PC-3 (cell line): ENCODE data around the gene SDCBP2. TPM values are rescaled to one million over a fixed set of nuclear protein-coding genes. Genes with fewer than 3 reads are reported as not detected.

Source experiments
- ATAC-seq: fragments of 200-7000 bp; cut with Tn5 transposase; 2 replicates; pipeline ENCODE4 v1.9.1; 2020; ENCODE audit warnings: mild to moderate bottlenecking, moderate library complexity
- BruUV-seq: library from RNA; stranded (reverse); fragments of 400-500 nt; replicated peaks from 2 replicates; lab custom pipeline; 2021; lab: Mats Ljungman, UMichigan
- CTCF ChIA-PET: fragments of 300-600 bp; sonication (Branson Sonifier 250); formaldehyde crosslinking; loops from one replicate; lab custom pipeline; 2022; ENCODE audit warnings: antibody characterized with exemption; lab: Charles Lee
- POLR2A ChIA-PET: fragments of 300-600 bp; sonication (Branson Sonifier 250); formaldehyde crosslinking; loops from one replicate; lab custom pipeline; 2022; ENCODE audit warnings: antibody characterized with exemption; ENCODE audit not compliant: unreplicated experiment; lab: Charles Lee
- DNase-seq: peaks from one replicate; pipeline ENCODE4 v3.0.0-alpha.2; 2015
- H2AFZ ChIP-seq: fragments of 300-600 bp; sonication (generic); 2 replicates; pipeline ENCODE4 v1.6.0; 2016; ENCODE audit warnings: antibody characterized with exemption, low read length
- H3F3A ChIP-seq: fragments of 300-600 bp; sonication (generic); one replicate; pipeline ENCODE4 v1.6.0; 2017; ENCODE audit warnings: antibody characterized with exemption, low read length, control low read depth, mild to moderate bottlenecking; ENCODE audit not compliant: unreplicated experiment
- H3K27ac ChIP-seq: fragments of 300-600 bp; sonication (generic); 2 replicates; pipeline ENCODE4 v1.5.1; 2016; ENCODE audit warnings: mild to moderate bottlenecking, low read length
- H3K27me3 ChIP-seq: fragments of 300-600 bp; sonication (generic); 2 replicates; pipeline ENCODE4 v1.6.1; 2016; ENCODE audit warnings: low read length, mixed read lengths
- H3K36me3 ChIP-seq: fragments of 300-600 bp; sonication (generic); 2 replicates; pipeline ENCODE4 v1.6.1; 2016; ENCODE audit warnings: low read depth, mixed run types, low read length, mixed read lengths
- H3K4me1 ChIP-seq: fragments of 300-600 bp; sonication (generic); 2 replicates; pipeline ENCODE4 v1.5.1; 2016; ENCODE audit warnings: low read length; ENCODE audit not compliant: insufficient read depth
- H3K4me2 ChIP-seq: fragments of 300-600 bp; sonication (generic); 2 replicates; pipeline ENCODE4 v1.6.0; 2016; ENCODE audit warnings: low read length
- H3K4me3 ChIP-seq: fragments of 300-600 bp; sonication (generic); 2 replicates; pipeline ENCODE4 v1.5.1; 2016; ENCODE audit warnings: mild to moderate bottlenecking, low read length, mixed read lengths
- H3K79me2 ChIP-seq: fragments of 300-600 bp; sonication (generic); 2 replicates; pipeline ENCODE4 v1.6.1; 2017; ENCODE audit warnings: low read length, mixed read lengths
- H3K9ac ChIP-seq: fragments of 300-600 bp; sonication (generic); 2 replicates; pipeline ENCODE4 v1.6.0; 2016; ENCODE audit warnings: mild to moderate bottlenecking, low read length
- H3K9me2 ChIP-seq: fragments of 300-600 bp; sonication (generic); replicated peaks from 2 replicates; pipeline ENCODE4 v1.6.1; 2016; ENCODE audit warnings: mixed run types, low read length, mixed read lengths
- H3K9me3 ChIP-seq: fragments of 300-600 bp; sonication (generic); 2 replicates; pipeline ENCODE4 v1.6.1; 2016; ENCODE audit warnings: low read length, mixed read lengths
- H4K20me1 ChIP-seq: fragments of 300-600 bp; sonication (generic); 2 replicates; pipeline ENCODE4 v1.6.1; 2016; ENCODE audit warnings: low read length, mixed read lengths
- EZH2 ChIP-seq: fragments of 300-600 bp; sonication (generic); IDR thresholded peaks from one replicate; pipeline ENCODE4 v1.6.1; 2017; ENCODE audit warnings: antibody characterized with exemption, mild to moderate bottlenecking, low read length; ENCODE audit not compliant: unreplicated experiment
- EZH2phosphoT487 ChIP-seq: fragments of 300-600 bp; sonication (generic); IDR thresholded peaks from 2 replicates; pipeline ENCODE4 v1.6.1; 2018; ENCODE audit warnings: mild to moderate bottlenecking, antibody characterized with exemption, low read length, borderline replicate concordance
- intact Hi-C: fragments of 100-400 bp; cut with micrococcal nuclease; formaldehyde crosslinking; loops from 2 replicates; pipeline ENCODE4 v1.9.0; 2023
- total RNA-seq: library from RNA; depleted of rRNA; stranded (reverse); fragments of >200 nt; gene quantifications from 2 replicates; pipeline ENCODE4 v1.2.3, GENCODE V29; 2014
- TF ChIP-seq, protein P1 (sequence below): fragments of 300-600 bp; sonication (generic); conservative IDR thresholded peaks from 2 replicates; pipeline ENCODE4 v1.5.1; 2017; ENCODE audit warnings: antibody characterized with exemption, low read depth, mild to moderate bottlenecking, low read length

Gene SDCBP2
- total RNA-seq, 1 experiment from 2014 or later = 14.4 TPM

DNA sequence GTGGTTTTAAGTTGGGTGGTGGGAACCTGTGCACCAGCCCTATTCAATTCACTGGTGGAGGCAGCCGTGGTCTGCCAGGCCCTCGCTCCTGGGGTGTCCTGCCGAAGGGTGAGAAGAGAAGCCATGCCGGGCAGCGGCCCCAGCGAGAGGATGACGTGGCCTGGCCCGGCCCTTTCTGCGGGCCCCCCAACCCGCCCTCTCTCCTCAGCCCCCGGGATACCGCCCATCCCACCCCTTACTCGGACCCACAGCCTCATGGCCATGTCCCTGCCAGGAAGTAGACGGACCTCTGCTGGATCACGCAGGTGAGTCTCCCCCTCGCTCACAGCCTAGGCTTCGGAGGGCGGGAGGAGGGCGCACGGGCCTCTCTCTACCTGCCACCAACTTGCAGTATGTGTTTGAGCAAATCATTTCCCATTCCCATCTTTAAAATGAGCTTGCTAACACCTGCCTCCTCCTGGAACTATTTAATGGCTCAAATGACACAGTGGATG, 32.8 kb downstream of the SDCBP2 start:
- H3K9ac ChIP-seq = no peak overlapping the region
- H3K27me3 ChIP-seq = no peaks in the 10 kb centered on the region
- H4K20me1 ChIP-seq = no peaks in the 10 kb centered on the region
- H3K4me1 ChIP-seq = peaks cover 11% of the 10 kb centered on the region
- H3K36me3 ChIP-seq = 0 out of 2 replicates have a peak, but pooled peaks cover 4% of the 10 kb centered on the region
- no peaks in the 10 kb centered on the region for H3F3A ChIP-seq
- ChIA-PET POLR2A (no interaction called here), CTCF (no interaction called here)
- H3K27ac ChIP-seq = no peak overlapping the region
- ATAC-seq (no peak), DNase-seq (no peak)
- TF ChIP-seq EZH2phosphoT487 (no peak), EZH2 (no peak)
- TF ChIP-seq, protein P1, sequence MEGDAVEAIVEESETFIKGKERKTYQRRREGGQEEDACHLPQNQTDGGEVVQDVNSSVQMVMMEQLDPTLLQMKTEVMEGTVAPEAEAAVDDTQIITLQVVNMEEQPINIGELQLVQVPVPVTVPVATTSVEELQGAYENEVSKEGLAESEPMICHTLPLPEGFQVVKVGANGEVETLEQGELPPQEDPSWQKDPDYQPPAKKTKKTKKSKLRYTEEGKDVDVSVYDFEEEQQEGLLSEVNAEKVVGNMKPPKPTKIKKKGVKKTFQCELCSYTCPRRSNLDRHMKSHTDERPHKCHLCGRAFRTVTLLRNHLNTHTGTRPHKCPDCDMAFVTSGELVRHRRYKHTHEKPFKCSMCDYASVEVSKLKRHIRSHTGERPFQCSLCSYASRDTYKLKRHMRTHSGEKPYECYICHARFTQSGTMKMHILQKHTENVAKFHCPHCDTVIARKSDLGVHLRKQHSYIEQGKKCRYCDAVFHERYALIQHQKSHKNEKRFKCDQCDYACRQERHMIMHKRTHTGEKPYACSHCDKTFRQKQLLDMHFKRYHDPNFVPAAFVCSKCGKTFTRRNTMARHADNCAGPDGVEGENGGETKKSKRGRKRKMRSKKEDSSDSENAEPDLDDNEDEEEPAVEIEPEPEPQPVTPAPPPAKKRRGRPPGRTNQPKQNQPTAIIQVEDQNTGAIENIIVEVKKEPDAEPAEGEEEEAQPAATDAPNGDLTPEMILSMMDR = no peak
- BruUV-seq = no TSS peak
- H3K79me2 ChIP-seq = no peaks in the 10 kb centered on the region
- H3K9me2 ChIP-seq = no peaks in the 10 kb centered on the region
- H3K4me3 ChIP-seq = no peak overlapping the region
- no peak overlapping the region for H2AFZ ChIP-seq
- intact Hi-C loops = no loop called here
- H3K4me2 ChIP-seq = no peak overlapping the region
- no peaks in the 10 kb centered on the region for H3K9me3 ChIP-seq

DNA sequence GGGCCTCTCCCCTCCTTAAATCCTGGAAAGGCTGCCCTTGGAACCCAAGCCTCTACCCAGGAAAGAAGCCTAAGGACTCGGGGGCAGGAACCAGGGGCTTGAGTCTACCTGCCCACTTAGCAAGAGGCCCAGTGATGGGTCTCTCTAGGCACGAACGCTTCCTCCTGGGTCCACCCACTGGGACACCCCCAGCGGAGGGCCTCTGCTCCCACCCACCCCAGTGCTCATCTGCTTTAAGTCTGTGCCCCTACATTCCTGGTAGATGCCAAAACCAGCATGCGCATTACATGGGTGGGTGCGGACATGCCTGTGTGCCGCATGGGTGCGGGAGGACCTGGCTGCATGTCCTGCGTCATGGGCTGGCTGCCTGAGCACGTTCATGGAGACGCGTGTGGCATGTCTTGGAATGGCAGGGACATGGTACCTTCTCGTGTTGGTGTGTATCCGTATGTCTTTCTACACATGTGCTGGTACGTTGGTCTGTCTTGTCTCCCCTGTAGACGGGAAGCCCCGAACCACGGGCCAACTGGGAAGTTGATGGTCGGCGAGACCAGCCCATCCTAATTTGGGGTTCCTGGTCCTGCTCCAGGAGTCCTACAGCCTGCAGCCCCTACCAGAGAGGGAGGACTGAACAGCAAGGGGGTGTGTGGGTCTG, 33.5 kb downstream of the SDCBP2 start:
- DNase-seq (no peak), ATAC-seq (no peak)
- H3F3A ChIP-seq = no peaks in the 10 kb centered on the region
- H3K4me1 ChIP-seq = peaks cover 3% of the 10 kb centered on the region
- TF ChIP-seq EZH2 (no peak), EZH2phosphoT487 (no peak)
- TF ChIP-seq, protein P1 = no peak
- intact Hi-C loops = no loop called here
- H2AFZ ChIP-seq = no peak overlapping the region
- H3K9me2 ChIP-seq = no peaks in the 10 kb centered on the region
- 0 out of 2 replicates have a peak, but pooled peaks cover 4% of the 10 kb centered on the region for H3K36me3 ChIP-seq
- no TSS peak for BruUV-seq
- H3K27me3 ChIP-seq = no peaks in the 10 kb centered on the region
- ChIA-PET CTCF (no interaction called here), POLR2A (no interaction called here)
- no peak overlapping the region for H3K4me3 ChIP-seq
- H3K9me3 ChIP-seq = no peaks in the 10 kb centered on the region
- no peak overlapping the region for H3K4me2 ChIP-seq
- no peak overlapping the region for H3K27ac ChIP-seq
- H4K20me1 ChIP-seq = no peaks in the 10 kb centered on the region
- no peaks in the 10 kb centered on the region for H3K79me2 ChIP-seq
- H3K9ac ChIP-seq = no peak overlapping the region

- Histone ChIP-seq H3K4me2 (no peak overlapping the region), H3K27me3 (no peaks in the 10 kb centered on the region), H3K9me2 (no peaks in the 10 kb centered on the region), H3K9me3 (no peaks in the 10 kb centered on the region), H2AFZ (no peak overlapping the region), H3K4me3 (no peak overlapping the region), H3K36me3 (0 out of 2 replicates have a peak, but pooled peaks cover 4% of the 10 kb centered on the region), H3F3A (no peaks in the 10 kb centered on the region), H3K4me1 (no peaks in the 10 kb centered on the region), H3K27ac (no peak overlapping the region), H4K20me1 (no peaks in the 10 kb centered on the region), H3K9ac (no peak overlapping the region), H3K79me2 (no peaks in the 10 kb centered on the region)
- TF ChIP-seq EZH2phosphoT487 = no peak
- no peak for TF ChIP-seq EZH2
- TF ChIP-seq, protein P1 = no peak
- BruUV-seq = no TSS peak
- ATAC-seq (no peak), DNase-seq (no peak)
- POLR2A ChIA-PET = no interaction called here
- CTCF ChIA-PET = no interaction called here
- intact Hi-C loops = no loop called here
Measured at GRCh38 chr20:1294497-1294896, 34.4 kb downstream of the SDCBP2 start.
